Measurements from ENCODE around the gene ATXN7.

Gene ATXN7, protein sequence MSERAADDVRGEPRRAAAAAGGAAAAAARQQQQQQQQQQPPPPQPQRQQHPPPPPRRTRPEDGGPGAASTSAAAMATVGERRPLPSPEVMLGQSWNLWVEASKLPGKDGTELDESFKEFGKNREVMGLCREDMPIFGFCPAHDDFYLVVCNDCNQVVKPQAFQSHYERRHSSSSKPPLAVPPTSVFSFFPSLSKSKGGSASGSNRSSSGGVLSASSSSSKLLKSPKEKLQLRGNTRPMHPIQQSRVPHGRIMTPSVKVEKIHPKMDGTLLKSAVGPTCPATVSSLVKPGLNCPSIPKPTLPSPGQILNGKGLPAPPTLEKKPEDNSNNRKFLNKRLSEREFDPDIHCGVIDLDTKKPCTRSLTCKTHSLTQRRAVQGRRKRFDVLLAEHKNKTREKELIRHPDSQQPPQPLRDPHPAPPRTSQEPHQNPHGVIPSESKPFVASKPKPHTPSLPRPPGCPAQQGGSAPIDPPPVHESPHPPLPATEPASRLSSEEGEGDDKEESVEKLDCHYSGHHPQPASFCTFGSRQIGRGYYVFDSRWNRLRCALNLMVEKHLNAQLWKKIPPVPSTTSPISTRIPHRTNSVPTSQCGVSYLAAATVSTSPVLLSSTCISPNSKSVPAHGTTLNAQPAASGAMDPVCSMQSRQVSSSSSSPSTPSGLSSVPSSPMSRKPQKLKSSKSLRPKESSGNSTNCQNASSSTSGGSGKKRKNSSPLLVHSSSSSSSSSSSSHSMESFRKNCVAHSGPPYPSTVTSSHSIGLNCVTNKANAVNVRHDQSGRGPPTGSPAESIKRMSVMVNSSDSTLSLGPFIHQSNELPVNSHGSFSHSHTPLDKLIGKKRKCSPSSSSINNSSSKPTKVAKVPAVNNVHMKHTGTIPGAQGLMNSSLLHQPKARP

GRCh38 chr3:63863150-63864007, at the start of gene ATXN7, which contains the start of gene THOC7:
Gene ATXN7, plus strand, starts transcription at chr3:63863867. Its CDS starts 48,732 bp downstream, at chr3:63912599.
Gene THOC7, minus strand, starts transcription at chr3:63863805. Its CDS starts 15 bp downstream, at chr3:63863790.
- Histone ChIP-seq H3K27me3 (ENCODE audit: insufficient read depth, low read length) (no peaks in the 10 kb centered on the region), H3K36me3 (ENCODE audit: insufficient read depth, low read length) (no peaks in the 10 kb centered on the region), H3K4me1 (ENCODE audit: control insufficient read depth, insufficient read depth, low read length, unreplicated experiment) (peaks cover 11% of the 10 kb centered on the region), H3K27ac (ENCODE audit: low read depth, low read length) (peak within 1 kb of the TSS; percentile 52), H3K79me2 (ENCODE audit: control insufficient read depth, insufficient read depth, low read length, unreplicated experiment) (peaks cover 89% of the 10 kb centered on the region), H3K4me3 (ENCODE audit: low read depth, low read length) (peak within 1 kb of the TSS; percentile 99), H2AFZ (ENCODE audit: low read length, unreplicated experiment) (peak within 1 kb of the TSS; percentile 85)

- H3K4me1 ChIP-seq (ENCODE audit: control insufficient read depth, insufficient read depth, low read length, unreplicated experiment), result no peaks in the 10 kb centered on the region
- no peaks in the 10 kb centered on the region for H3K79me2 ChIP-seq (ENCODE audit: control insufficient read depth, insufficient read depth, low read length, unreplicated experiment)
- H3K27ac ChIP-seq (ENCODE audit: low read depth, low read length), result no peak overlapping the region
- H3K4me3 ChIP-seq (ENCODE audit: low read depth, low read length), result no peak overlapping the region
- no peaks in the 10 kb centered on the region for H3K27me3 ChIP-seq (ENCODE audit: insufficient read depth, low read length)
- H3K36me3 ChIP-seq (ENCODE audit: insufficient read depth, low read length), result no peaks in the 10 kb centered on the region
- no peak overlapping the region for H2AFZ ChIP-seq (ENCODE audit: low read length, unreplicated experiment)
Measured at GRCh38 chr3:63814237-63814636, 49.4 kb upstream of the ATXN7 start.

DNA sequence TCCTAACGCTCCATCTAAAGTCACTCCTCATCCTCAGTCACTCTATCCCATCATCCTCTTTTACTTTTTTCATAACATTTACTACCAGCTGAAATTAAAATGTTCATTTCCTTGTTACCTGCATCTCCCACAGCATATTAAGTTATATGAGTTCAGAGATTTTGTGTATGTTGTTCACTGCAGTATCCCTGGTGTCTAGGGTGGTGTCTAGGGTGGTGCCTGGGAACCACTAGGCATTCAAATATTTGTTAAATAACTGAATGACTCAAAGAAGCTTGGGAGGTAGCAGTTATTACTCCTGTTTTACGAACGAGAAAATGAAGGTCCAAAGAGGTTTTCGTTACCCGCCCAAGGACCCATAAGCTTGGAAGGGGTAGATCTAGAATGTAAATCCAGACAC, 46.4 kb upstream of the ATXN7 start:
- no peaks in the 10 kb centered on the region for H3K79me2 ChIP-seq (ENCODE audit: control insufficient read depth, insufficient read depth, low read length, unreplicated experiment)
- H3K27me3 ChIP-seq (ENCODE audit: insufficient read depth, low read length), result no peaks in the 10 kb centered on the region
- H3K27ac ChIP-seq (ENCODE audit: low read depth, low read length), result no peak overlapping the region
- H2AFZ ChIP-seq (ENCODE audit: low read length, unreplicated experiment), result no peak overlapping the region
- no peak overlapping the region for H3K4me3 ChIP-seq (ENCODE audit: low read depth, low read length)
- H3K36me3 ChIP-seq (ENCODE audit: insufficient read depth, low read length), result no peaks in the 10 kb centered on the region
- no peaks in the 10 kb centered on the region for H3K4me1 ChIP-seq (ENCODE audit: control insufficient read depth, insufficient read depth, low read length, unreplicated experiment)

- H3K36me3 ChIP-seq (ENCODE audit: insufficient read depth, low read length), result no peaks in the 10 kb centered on the region
- H3K27me3 ChIP-seq (ENCODE audit: insufficient read depth, low read length), result no peaks in the 10 kb centered on the region
- no peak overlapping the region for H2AFZ ChIP-seq (ENCODE audit: low read length, unreplicated experiment)
- no peaks in the 10 kb centered on the region for H3K79me2 ChIP-seq (ENCODE audit: control insufficient read depth, insufficient read depth, low read length, unreplicated experiment)
- no peak overlapping the region for H3K4me3 ChIP-seq (ENCODE audit: low read depth, low read length)
- H3K27ac ChIP-seq (ENCODE audit: low read depth, low read length), result no peak overlapping the region
- no peaks in the 10 kb centered on the region for H3K4me1 ChIP-seq (ENCODE audit: control insufficient read depth, insufficient read depth, low read length, unreplicated experiment)
Measured at GRCh38 chr3:63818282-63819150, 45.2 kb upstream of the ATXN7 start.

- no peaks in the 10 kb centered on the region for H3K36me3 ChIP-seq (ENCODE audit: insufficient read depth, low read length)
- no peak within 1 kb of the TSS for H3K27ac ChIP-seq (ENCODE audit: low read depth, low read length)
- H2AFZ ChIP-seq (ENCODE audit: low read length, unreplicated experiment), result no peak within 1 kb of the TSS
- no peaks in the 10 kb centered on the region for H3K79me2 ChIP-seq (ENCODE audit: control insufficient read depth, insufficient read depth, low read length, unreplicated experiment)
- no peaks in the 10 kb centered on the region for H3K27me3 ChIP-seq (ENCODE audit: insufficient read depth, low read length)
- H3K4me3 ChIP-seq (ENCODE audit: low read depth, low read length), result no peak within 1 kb of the TSS
- no peaks in the 10 kb centered on the region for H3K4me1 ChIP-seq (ENCODE audit: control insufficient read depth, insufficient read depth, low read length, unreplicated experiment)
Measured at GRCh38 chr3:63819151-63819398, 44.6 kb upstream of the ATXN7 start, which contains the start of gene C3orf49. Gene C3orf49, plus strand, starts transcription at chr3:63819299. Its CDS starts 173 bp downstream, at chr3:63819472.

GRCh38 chr3:63824309-63824708, 39.4 kb upstream of the ATXN7 start:
- no peak overlapping the region for H3K27ac ChIP-seq (ENCODE audit: low read depth, low read length)
- H2AFZ ChIP-seq (ENCODE audit: low read length, unreplicated experiment), result no peak overlapping the region
- peaks cover 3% of the 10 kb centered on the region for H3K4me1 ChIP-seq (ENCODE audit: control insufficient read depth, insufficient read depth, low read length, unreplicated experiment)
- H3K27me3 ChIP-seq (ENCODE audit: insufficient read depth, low read length), result no peaks in the 10 kb centered on the region
- H3K36me3 ChIP-seq (ENCODE audit: insufficient read depth, low read length), result no peaks in the 10 kb centered on the region
- no peaks in the 10 kb centered on the region for H3K79me2 ChIP-seq (ENCODE audit: control insufficient read depth, insufficient read depth, low read length, unreplicated experiment)
- no peak overlapping the region for H3K4me3 ChIP-seq (ENCODE audit: low read depth, low read length)

DNA sequence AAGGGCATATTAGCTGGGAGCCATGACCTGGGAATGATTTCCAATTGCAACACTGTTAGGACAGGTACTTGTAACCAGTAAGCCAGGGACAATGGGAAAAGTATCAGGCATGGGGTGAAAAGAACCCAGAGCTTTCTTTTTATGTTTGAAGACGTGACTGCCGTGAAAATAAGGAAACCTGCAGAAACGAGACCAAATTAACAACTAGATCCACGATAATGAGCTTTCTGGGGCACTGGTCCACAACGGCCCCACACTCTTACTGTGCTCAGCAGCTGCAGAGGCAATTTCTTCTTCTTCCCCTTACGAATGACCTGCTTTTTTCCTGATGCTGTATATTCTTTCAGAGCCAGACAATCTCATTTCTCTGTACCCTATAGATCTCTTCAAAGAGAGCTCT, 33.1 kb upstream of the ATXN7 start:
- Histone ChIP-seq H3K4me3 (ENCODE audit: low read depth, low read length) (no peak overlapping the region), H3K36me3 (ENCODE audit: insufficient read depth, low read length) (peaks cover 40% of the 10 kb centered on the region), H3K79me2 (ENCODE audit: control insufficient read depth, insufficient read depth, low read length, unreplicated experiment) (no peaks in the 10 kb centered on the region), H3K27ac (ENCODE audit: low read depth, low read length) (no peak overlapping the region), H3K4me1 (ENCODE audit: control insufficient read depth, insufficient read depth, low read length, unreplicated experiment) (no peaks in the 10 kb centered on the region), H3K27me3 (ENCODE audit: insufficient read depth, low read length) (no peaks in the 10 kb centered on the region), H2AFZ (ENCODE audit: low read length, unreplicated experiment) (no peak overlapping the region)

GRCh38 chr3:63832395-63832794, 31.3 kb upstream of the ATXN7 start:
- H3K27me3 ChIP-seq (ENCODE audit: insufficient read depth, low read length), result no peaks in the 10 kb centered on the region
- H2AFZ ChIP-seq (ENCODE audit: low read length, unreplicated experiment), result no peak overlapping the region
- no peaks in the 10 kb centered on the region for H3K4me1 ChIP-seq (ENCODE audit: control insufficient read depth, insufficient read depth, low read length, unreplicated experiment)
- H3K4me3 ChIP-seq (ENCODE audit: low read depth, low read length), result no peak overlapping the region
- peaks cover 43% of the 10 kb centered on the region for H3K36me3 ChIP-seq (ENCODE audit: insufficient read depth, low read length)
- no peak overlapping the region for H3K27ac ChIP-seq (ENCODE audit: low read depth, low read length)
- no peaks in the 10 kb centered on the region for H3K79me2 ChIP-seq (ENCODE audit: control insufficient read depth, insufficient read depth, low read length, unreplicated experiment)

DNA sequence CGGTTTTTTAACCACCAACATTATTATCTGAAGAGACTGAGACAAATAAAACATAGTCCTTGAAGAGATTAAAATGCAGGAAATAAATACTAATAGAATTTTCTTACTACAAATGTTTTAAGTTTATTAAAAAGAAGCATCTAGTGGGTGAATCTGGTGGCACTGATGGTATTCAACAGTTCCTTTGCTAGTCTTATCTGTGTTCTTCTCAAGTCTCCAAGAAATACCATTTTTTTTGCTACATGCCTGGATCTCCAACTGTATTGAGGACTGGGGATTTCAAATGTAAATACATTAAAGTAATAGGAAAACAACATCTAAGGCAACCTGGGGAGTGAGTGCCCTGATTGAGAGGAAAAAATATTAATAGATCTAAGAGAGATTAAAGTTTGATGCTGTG, 22.0 kb upstream of the ATXN7 start:
- no peaks in the 10 kb centered on the region for H3K36me3 ChIP-seq (ENCODE audit: insufficient read depth, low read length)
- no peak overlapping the region for H2AFZ ChIP-seq (ENCODE audit: low read length, unreplicated experiment)
- H3K79me2 ChIP-seq (ENCODE audit: control insufficient read depth, insufficient read depth, low read length, unreplicated experiment), result peaks cover 22% of the 10 kb centered on the region
- no peak overlapping the region for H3K4me3 ChIP-seq (ENCODE audit: low read depth, low read length)
- H3K4me1 ChIP-seq (ENCODE audit: control insufficient read depth, insufficient read depth, low read length, unreplicated experiment), result no peaks in the 10 kb centered on the region
- no peak overlapping the region for H3K27ac ChIP-seq (ENCODE audit: low read depth, low read length)
- H3K27me3 ChIP-seq (ENCODE audit: insufficient read depth, low read length), result no peaks in the 10 kb centered on the region

Data from ACC112 (cell line).